Measurements from ENCODE around the gene F11R.
A peak's percentile ranks its signal among the peaks of the same experiment; 100 is the strongest.

The F11R gene

GRCh38 chr1:161045736-161046604, 25.0 kb upstream of the F11R start, which contains the start of gene USF1 (continued):
- TF ChIP-seq ZSCAN23 (tag by site-specific recombination; IDR thresholded peaks at IDR 0.05) (no peak), ZNF19 (tag by site-specific recombination; IDR thresholded peaks at IDR 0.05; ENCODE audit: low read depth) (no peak), KLF9 (tag by site-specific recombination; IDR thresholded peaks at IDR 0.05; ENCODE audit: low read depth) (peak; percentile 55; the same call in 1 of the 2 replicates), REPIN1 (tag by site-specific recombination; IDR thresholded peaks at IDR 0.05; ENCODE audit: low read depth) (no peak), ZNF76 (tag by site-specific recombination; IDR thresholded peaks at IDR 0.05; ENCODE audit: borderline replicate concordance, low read depth) (peak; percentile 89), ZNF223 (tag by site-specific recombination; IDR thresholded peaks at IDR 0.05) (no peak), GLIS2 (tag by site-specific recombination; IDR thresholded peaks at IDR 0.05) (no peak), ZNF354C (tag by site-specific recombination; IDR thresholded peaks at IDR 0.05; ENCODE audit: borderline replicate concordance, low read depth) (no peak), ZNF426 (tag by site-specific recombination; IDR thresholded peaks at IDR 0.05) (no peak), GLI2 (tag by site-specific recombination; IDR thresholded peaks at IDR 0.05; ENCODE audit: borderline replicate concordance, low read depth) (no peak), TCF7L2 (IDR thresholded peaks at IDR 0.05; ENCODE audit: borderline replicate concordance, low read depth, low read length) (peak; percentile 40; the same call in 1 of the 2 replicates), ZFHX2 (tag by site-specific recombination; conservative IDR thresholded peaks at IDR 0.05) (no peak), ZNF140 (tag by site-specific recombination; IDR thresholded peaks at IDR 0.05) (no peak), ZNF335 (tag by site-specific recombination; conservative IDR thresholded peaks at IDR 0.05) (peak; percentile 63), YY1 (tag by site-specific recombination; IDR thresholded peaks at IDR 0.05) (peak; percentile 98), ZNF48 (tag by site-specific recombination; IDR thresholded peaks at IDR 0.05) (no peak), ZNF510 (tag by site-specific recombination; IDR thresholded peaks at IDR 0.05; ENCODE audit: insufficient replicate concordance) (no peak), TRIM28 (IDR thresholded peaks at IDR 0.05; ENCODE audit: borderline replicate concordance, low read length) (no peak), HOXC10 (CRISPR knock-in tag; IDR thresholded peaks at IDR 0.05) (no peak), ZNF843 (tag by site-specific recombination; IDR thresholded peaks at IDR 0.05) (no peak), ZNF202 (tag by site-specific recombination; IDR thresholded peaks at IDR 0.05; ENCODE audit: borderline replicate concordance) (no peak), ZNF792 (tag by site-specific recombination; IDR thresholded peaks at IDR 0.05) (no peak; the same call in 1 of the 2 replicates), ZNF776 (tag by site-specific recombination; IDR thresholded peaks at IDR 0.05; ENCODE audit: borderline replicate concordance) (no peak), ZNF311 (tag by site-specific recombination; IDR thresholded peaks at IDR 0.05; ENCODE audit: borderline replicate concordance) (no peak), ZBTB48 (tag by site-specific recombination; IDR thresholded peaks at IDR 0.05) (no peak), ZFP37 (tag by site-specific recombination; IDR thresholded peaks at IDR 0.05) (0 out of 2 replicates have a peak, but pooled peaks have one; percentile 46), ZNF501 (tag by site-specific recombination; IDR thresholded peaks at IDR 0.05) (peak; percentile 34; the same call in 1 of the 2 replicates), ZNF324 (tag by site-specific recombination; IDR thresholded peaks at IDR 0.05) (peak; percentile 84), ZNF214 (tag by site-specific recombination; IDR thresholded peaks at IDR 0.05; ENCODE audit: borderline replicate concordance) (no peak), ZNF629 (tag by site-specific recombination; IDR thresholded peaks at IDR 0.05) (peak; percentile 50), ZNF157 (tag by site-specific recombination; IDR thresholded peaks at IDR 0.05) (no peak), ZNF23 (tag by site-specific recombination; IDR thresholded peaks at IDR 0.05; ENCODE audit: borderline replicate concordance) (no peak), ZNF639 (tag by site-specific recombination; IDR thresholded peaks at IDR 0.05) (peak; percentile 59; the same call in 1 of the 2 replicates), ZNF596 (tag by site-specific recombination; IDR thresholded peaks at IDR 0.05) (no peak), ZNF624 (tag by site-specific recombination; IDR thresholded peaks at IDR 0.05) (no peak), ZNF146 (tag by site-specific recombination; IDR thresholded peaks at IDR 0.05) (no peak)
- TF ChIP-seq, protein P1, sequence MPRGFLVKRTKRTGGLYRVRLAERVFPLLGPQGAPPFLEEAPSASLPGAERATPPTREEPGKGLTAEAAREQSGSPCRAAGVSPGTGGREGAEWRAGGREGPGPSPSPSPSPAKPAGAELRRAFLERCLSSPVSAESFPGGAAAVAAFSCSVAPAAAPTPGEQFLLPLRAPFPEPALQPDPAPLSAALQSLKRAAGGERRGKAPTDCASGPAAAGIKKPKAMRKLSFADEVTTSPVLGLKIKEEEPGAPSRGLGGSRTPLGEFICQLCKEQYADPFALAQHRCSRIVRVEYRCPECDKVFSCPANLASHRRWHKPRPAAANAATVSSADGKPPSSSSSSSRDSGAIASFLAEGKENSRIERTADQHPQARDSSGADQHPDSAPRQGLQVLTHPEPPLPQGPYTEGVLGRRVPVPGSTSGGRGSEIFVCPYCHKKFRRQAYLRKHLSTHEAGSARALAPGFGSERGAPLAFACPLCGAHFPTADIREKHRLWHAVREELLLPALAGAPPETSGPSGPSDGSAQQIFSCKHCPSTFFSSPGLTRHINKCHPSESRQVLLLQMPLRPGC (tag by site-specific recombination; IDR thresholded peaks at IDR 0.05) = no peak
- TF ChIP-seq, protein P2, sequence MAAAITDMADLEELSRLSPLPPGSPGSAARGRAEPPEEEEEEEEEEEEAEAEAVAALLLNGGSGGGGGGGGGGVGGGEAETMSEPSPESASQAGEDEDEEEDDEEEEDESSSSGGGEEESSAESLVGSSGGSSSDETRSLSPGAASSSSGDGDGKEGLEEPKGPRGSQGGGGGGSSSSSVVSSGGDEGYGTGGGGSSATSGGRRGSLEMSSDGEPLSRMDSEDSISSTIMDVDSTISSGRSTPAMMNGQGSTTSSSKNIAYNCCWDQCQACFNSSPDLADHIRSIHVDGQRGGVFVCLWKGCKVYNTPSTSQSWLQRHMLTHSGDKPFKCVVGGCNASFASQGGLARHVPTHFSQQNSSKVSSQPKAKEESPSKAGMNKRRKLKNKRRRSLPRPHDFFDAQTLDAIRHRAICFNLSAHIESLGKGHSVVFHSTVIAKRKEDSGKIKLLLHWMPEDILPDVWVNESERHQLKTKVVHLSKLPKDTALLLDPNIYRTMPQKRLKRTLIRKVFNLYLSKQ (tag by site-specific recombination; IDR thresholded peaks at IDR 0.05; ENCODE audit: borderline replicate concordance) = no peak
